GM19328 (cell line): Measurements from ENCODE around the gene AP3D1.
"Not testable (repeated sequence)": the region's sequence is repeated elsewhere in the genome, so short reads cannot be mapped to it uniquely, and the experiment has no call there.

ENCODE experiments used
- ATAC-seq: cut with Tn5 transposase; IDR thresholded peaks from one replicate; pipeline ENCODE4 v1.9.1; 2021; ENCODE audit warnings: mild to moderate bottlenecking, moderate library complexity; ENCODE audit not compliant: unreplicated experiment

Gene AP3D1

GRCh38 chr19:2157452-2157851, 6.1 kb upstream of the AP3D1 start:
- ATAC-seq, result no peak

GRCh38 chr19:2154587-2155075, 3.3 kb upstream of the AP3D1 start:
- no peak for ATAC-seq

DNA sequence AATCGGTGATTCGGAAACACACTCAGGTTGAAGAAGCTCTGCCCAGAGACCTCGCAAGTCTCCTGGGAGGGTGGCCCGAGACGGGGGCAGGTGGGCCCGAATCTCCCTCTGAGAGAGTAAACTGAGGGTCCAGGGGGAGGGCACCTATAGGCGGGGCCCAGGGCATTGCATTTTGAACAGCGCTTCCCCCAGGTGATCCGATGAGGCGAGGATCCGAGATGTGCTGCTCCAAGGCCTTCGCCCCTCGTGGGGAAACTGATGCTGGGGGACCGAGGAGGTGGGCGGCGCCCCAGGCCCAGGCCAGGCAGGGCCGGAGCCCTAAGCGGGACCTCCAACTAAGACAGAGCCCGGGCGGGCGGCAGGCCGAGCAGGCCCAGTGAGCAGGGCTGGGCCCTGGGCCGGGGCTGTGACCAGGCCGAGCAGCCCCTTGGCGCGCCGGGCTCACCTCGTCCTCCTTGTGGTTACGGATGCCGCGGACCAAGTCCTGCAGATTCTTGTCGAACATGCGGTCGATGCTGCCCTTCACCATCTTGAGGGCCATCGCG, 500 bp downstream of the AP3D1 start:
- no peak for ATAC-seq

GRCh38 chr19:2149980-2150793, 1.2 kb downstream of the AP3D1 start:
- ATAC-seq, result no peak

GRCh38 chr19:2148482-2149135, 2.8 kb downstream of the AP3D1 start:
- ATAC-seq, result no peak

- ATAC-seq, result no peak
These were observed 5.5 kb downstream of the AP3D1 start for GRCh38 chr19:2145831-2146241.

GRCh38 chr19:2144190-2144589, 7.2 kb downstream of the AP3D1 start:
- ATAC-seq, result no peak

GRCh38 chr19:2142173-2142829, 9.1 kb downstream of the AP3D1 start:
- no peak for ATAC-seq

GRCh38 chr19:2140138-2140569, 11.2 kb downstream of the AP3D1 start:
- no peak for ATAC-seq

GRCh38 chr19:2139385-2140137, 11.8 kb downstream of the AP3D1 start:
- no peak for ATAC-seq

DNA sequence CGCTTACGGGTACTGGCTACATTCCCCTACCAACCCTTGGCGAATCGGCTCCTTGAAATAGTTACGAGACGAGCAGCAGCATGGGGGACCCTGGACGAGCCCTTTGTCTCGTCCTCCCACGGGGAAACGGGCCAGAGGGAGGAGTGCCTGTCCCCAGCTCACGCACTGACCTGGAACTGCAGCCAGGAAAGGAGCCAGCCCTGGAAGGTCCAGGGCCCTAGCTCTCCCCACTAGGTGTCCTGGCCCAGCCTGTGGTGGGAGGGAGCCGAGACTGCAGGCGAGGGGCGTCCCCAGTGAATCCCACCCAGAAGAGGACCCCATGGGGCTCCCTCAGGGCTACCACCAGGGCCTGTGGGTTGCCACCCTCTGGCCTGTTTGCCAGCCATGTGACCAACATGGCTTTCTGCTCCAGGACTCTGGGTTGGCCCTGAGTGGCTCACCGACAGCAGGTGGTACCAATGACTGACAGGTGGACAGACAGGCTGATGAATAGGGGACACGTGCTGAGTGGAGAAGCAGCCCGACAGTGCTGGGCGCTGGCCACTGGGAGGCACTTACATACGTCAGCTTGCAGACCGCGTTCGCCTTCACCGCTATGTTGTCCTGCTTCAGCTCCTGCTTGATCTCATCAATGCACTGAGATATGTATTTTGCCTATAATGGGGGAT, 13.2 kb downstream of the AP3D1 start:
- no peak for ATAC-seq

DNA sequence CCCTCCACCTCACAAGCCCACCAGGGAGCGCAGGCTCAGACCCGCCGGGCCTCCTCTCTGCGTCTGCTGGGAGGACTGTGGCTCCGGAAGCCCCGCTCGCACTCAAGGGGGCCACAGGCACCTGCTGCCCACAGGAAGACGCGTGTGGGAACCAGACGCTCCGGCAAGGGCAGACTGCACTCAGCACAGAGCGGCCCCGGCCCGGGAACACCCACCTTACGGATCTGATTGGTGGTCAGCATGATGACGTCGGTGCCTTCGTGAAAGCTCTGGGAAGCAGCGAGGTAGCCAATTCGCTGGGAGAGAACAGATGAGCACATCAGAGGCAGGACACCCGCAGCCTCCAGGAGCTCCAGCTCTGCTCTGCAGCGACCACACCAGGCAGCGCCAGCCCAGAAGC, 14.6 kb downstream of the AP3D1 start:
- no peak for ATAC-seq

GRCh38 chr19:2135474-2136402, 15.6 kb downstream of the AP3D1 start:
- no peak for ATAC-seq

DNA sequence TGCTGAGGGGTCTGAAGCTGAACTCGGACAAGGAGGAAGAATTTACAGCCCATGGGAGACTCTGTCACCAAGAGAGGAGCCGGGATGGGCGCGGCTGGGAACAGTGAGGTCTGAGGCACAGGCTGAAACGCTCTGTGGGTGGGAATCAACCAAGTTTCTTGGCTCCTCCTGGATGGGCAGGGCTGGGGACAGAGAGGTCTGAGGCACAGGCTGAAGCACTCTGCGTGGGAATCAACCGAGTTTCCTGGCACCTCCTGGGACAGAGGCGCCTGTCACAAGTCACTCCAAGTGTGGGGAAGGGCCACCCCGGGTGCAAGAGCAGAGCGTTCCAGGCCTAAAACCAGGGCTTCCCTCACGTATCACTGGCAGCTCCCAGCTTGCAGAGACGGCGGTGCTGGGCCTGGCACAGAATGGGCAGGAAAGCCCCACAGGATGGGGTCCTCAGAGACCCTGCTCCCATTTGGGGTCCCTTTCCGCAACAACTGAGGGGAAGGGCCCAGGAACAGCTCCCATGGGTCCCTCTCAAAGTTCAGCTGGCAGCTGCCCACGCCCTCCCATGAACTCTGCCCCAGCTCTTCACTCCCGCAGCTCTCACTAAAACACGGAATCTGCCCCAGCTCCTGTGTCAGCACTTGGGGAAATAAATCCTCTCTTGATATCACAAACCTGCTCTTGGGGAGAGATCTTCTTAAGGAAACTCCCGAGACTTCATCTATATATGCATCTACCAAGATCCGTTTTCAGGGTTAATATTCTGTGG, 18.5 kb downstream of the AP3D1 start:
- no peak for ATAC-seq

- no peak for ATAC-seq
These were observed 19.2 kb downstream of the AP3D1 start for GRCh38 chr19:2132191-2132590.

GRCh38 chr19:2131012-2131975, 20.1 kb downstream of the AP3D1 start:
- ATAC-seq, result not testable (repeated sequence)
